ENCODE results near the gene TMEM72. TPM values are rescaled to one million over a fixed set of nuclear protein-coding genes. Genes with fewer than 3 reads are reported as not detected.

TMEM72 gene
- total and polyA plus RNA-seq, 2 experiments from 2014 or later = not detected

DNA sequence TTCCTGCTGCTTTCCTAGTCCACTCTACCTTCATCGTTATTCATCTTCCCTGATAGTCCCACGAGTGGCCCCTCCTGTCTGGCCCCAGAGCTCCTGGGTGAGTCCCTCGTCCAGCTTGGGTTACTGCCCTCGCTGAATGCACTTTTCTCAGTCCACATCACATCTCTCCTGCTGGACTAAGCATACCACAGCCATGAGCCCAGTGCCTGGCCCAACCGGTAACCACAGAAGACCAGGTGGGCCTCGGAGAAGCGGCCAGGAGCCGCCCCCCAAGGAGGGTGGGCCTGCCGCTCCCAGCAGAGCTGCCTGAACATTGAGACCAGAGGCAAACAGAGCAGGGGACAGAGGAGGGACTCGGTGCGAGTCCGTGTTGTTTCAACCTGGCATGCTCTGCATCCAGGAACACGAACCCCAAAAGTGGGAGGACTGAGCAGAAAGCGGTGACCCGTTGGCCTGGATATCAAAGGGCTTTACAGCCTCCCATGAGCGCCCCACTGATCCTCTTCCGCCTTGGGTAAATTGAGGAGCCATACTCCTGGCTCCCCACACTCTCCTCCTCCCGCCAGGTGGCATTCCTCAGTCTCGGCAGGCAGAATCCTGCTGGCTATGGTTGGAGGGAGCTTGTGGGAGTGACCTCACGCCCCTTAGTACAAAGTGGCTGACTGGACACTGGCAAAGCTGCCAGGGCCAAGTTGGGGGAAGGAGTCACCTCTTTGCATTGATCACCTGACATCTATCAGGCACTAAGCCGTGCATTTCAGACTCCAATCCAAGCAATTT lies 13.3 kb downstream of the TMEM72 start (continued):
- TF ChIP-seq, protein P1, sequence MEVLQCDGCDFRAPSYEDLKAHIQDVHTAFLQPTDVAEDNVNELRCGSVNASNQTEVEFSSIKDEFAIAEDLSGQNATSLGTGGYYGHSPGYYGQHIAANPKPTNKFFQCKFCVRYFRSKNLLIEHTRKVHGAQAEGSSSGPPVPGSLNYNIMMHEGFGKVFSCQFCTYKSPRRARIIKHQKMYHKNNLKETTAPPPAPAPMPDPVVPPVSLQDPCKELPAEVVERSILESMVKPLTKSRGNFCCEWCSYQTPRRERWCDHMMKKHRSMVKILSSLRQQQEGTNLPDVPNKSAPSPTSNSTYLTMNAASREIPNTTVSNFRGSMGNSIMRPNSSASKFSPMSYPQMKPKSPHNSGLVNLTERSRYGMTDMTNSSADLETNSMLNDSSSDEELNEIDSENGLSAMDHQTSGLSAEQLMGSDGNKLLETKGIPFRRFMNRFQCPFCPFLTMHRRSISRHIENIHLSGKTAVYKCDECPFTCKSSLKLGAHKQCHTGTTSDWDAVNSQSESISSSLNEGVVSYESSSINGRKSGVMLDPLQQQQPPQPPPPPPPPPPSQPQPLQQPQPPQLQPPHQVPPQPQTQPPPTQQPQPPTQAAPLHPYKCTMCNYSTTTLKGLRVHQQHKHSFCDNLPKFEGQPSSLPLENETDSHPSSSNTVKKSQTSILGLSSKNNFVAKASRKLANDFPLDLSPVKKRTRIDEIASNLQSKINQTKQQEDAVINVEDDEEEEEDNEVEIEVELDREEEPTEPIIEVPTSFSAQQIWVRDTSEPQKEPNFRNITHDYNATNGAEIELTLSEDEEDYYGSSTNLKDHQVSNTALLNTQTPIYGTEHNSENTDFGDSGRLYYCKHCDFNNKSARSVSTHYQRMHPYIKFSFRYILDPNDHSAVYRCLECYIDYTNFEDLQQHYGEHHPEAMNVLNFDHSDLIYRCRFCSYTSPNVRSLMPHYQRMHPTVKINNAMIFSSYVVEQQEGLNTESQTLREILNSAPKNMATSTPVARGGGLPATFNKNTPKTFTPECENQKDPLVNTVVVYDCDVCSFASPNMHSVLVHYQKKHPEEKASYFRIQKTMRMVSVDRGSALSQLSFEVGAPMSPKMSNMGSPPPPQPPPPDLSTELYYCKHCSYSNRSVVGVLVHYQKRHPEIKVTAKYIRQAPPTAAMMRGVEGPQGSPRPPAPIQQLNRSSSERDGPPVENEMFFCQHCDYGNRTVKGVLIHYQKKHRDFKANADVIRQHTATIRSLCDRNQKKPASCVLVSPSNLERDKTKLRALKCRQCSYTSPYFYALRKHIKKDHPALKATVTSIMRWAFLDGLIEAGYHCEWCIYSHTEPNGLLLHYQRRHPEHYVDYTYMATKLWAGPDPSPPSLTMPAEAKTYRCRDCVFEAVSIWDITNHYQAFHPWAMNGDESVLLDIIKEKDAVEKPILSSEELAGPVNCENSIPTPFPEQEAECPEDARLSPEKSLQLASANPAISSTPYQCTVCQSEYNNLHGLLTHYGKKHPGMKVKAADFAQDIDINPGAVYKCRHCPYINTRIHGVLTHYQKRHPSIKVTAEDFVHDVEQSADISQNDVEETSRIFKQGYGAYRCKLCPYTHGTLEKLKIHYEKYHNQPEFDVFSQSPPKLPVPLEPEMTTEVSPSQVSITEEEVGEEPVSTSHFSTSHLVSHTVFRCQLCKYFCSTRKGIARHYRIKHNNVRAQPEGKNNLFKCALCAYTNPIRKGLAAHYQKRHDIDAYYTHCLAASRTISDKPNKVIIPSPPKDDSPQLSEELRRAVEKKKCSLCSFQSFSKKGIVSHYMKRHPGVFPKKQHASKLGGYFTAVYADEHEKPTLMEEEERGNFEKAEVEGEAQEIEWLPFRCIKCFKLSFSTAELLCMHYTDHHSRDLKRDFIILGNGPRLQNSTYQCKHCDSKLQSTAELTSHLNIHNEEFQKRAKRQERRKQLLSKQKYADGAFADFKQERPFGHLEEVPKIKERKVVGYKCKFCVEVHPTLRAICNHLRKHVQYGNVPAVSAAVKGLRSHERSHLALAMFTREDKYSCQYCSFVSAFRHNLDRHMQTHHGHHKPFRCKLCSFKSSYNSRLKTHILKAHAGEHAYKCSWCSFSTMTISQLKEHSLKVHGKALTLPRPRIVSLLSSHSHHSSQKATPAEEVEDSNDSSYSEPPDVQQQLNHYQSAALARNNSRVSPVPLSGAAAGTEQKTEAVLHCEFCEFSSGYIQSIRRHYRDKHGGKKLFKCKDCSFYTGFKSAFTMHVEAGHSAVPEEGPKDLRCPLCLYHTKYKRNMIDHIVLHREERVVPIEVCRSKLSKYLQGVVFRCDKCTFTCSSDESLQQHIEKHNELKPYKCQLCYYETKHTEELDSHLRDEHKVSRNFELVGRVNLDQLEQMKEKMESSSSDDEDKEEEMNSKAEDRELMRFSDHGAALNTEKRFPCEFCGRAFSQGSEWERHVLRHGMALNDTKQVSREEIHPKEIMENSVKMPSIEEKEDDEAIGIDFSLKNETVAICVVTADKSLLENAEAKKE (CRISPR knock-in tag; IDR thresholded peaks at IDR 0.05) = no peak
- TF ChIP-seq NANOG (IDR thresholded peaks at IDR 0.05; ENCODE audit: borderline replicate concordance) (no peak), ZNF114 (CRISPR knock-in tag; IDR thresholded peaks at IDR 0.05) (no peak)

DNA sequence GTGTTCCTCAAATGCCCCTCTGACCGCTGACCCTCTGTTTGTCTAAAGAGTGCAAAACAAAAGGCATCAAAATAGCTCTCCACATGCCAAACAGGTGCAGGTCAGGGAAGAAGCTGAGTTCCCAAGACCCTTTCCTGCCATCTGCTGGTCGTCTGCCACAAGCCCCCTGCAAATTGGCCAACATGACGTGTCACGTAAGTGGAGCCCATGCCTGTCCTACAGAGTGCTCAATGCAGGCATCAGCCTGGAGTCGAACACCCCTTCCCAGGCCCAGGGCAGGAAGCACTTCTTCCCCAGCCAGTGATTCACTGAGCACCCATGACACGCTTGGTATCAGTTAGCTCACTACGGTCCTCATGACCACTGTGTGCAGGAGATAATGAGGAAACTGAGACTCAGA lies 14.1 kb downstream of the TMEM72 start:
- Histone ChIP-seq H3K79me2 (replicated peaks; ENCODE audit: insufficient read depth) (no peaks in the 10 kb centered on the region), H3K4me3 (no peak overlapping the region), H2AFZ (no peak overlapping the region), H3K4me1 (ENCODE audit: insufficient read depth) (no peaks in the 10 kb centered on the region), H3K4me2 (no peak overlapping the region), H3K27ac (ENCODE audit: low read depth) (no peak overlapping the region), H3K9me2 (ENCODE audit: insufficient read depth) (no peaks in the 10 kb centered on the region; the same call in none of the 2 replicates), H3K36me3 (ENCODE audit: insufficient read depth) (no peaks in the 10 kb centered on the region), H3F3A (replicated peaks; ENCODE audit: low read depth) (no peaks in the 10 kb centered on the region), H4K20me1 (replicated peaks; ENCODE audit: insufficient read depth) (no peaks in the 10 kb centered on the region), H3K27me3 (ENCODE audit: insufficient read depth) (no peaks in the 10 kb centered on the region)
- H3K27me3 Mint-ChIP-seq (ENCODE audit: insufficient read depth, low read depth, poor library complexity) = peaks cover 6% of the 10 kb centered on the region
- H3K9me3 Mint-ChIP-seq = peaks cover 7% of the 10 kb centered on the region; the same call in 2 of the 3 replicates
- no peak overlapping the region for H3K4me3 Mint-ChIP-seq
- no peaks in the 10 kb centered on the region for H3K4me1 Mint-ChIP-seq
- DNase-seq (ENCODE audit: low spot score) (peak; percentile 89), ATAC-seq (peak; percentile 94)
- H3K36me3 Mint-ChIP-seq (ENCODE audit: low read depth) = no peaks in the 10 kb centered on the region
- TF ChIP-seq NANOG (IDR thresholded peaks at IDR 0.05; ENCODE audit: borderline replicate concordance) = no peak
- TF ChIP-seq, protein P2, sequence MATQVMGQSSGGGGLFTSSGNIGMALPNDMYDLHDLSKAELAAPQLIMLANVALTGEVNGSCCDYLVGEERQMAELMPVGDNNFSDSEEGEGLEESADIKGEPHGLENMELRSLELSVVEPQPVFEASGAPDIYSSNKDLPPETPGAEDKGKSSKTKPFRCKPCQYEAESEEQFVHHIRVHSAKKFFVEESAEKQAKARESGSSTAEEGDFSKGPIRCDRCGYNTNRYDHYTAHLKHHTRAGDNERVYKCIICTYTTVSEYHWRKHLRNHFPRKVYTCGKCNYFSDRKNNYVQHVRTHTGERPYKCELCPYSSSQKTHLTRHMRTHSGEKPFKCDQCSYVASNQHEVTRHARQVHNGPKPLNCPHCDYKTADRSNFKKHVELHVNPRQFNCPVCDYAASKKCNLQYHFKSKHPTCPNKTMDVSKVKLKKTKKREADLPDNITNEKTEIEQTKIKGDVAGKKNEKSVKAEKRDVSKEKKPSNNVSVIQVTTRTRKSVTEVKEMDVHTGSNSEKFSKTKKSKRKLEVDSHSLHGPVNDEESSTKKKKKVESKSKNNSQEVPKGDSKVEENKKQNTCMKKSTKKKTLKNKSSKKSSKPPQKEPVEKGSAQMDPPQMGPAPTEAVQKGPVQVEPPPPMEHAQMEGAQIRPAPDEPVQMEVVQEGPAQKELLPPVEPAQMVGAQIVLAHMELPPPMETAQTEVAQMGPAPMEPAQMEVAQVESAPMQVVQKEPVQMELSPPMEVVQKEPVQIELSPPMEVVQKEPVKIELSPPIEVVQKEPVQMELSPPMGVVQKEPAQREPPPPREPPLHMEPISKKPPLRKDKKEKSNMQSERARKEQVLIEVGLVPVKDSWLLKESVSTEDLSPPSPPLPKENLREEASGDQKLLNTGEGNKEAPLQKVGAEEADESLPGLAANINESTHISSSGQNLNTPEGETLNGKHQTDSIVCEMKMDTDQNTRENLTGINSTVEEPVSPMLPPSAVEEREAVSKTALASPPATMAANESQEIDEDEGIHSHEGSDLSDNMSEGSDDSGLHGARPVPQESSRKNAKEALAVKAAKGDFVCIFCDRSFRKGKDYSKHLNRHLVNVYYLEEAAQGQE (IDR thresholded peaks at IDR 0.05; ENCODE audit: unreplicated experiment) = no peak
- TF ChIP-seq, protein P3, sequence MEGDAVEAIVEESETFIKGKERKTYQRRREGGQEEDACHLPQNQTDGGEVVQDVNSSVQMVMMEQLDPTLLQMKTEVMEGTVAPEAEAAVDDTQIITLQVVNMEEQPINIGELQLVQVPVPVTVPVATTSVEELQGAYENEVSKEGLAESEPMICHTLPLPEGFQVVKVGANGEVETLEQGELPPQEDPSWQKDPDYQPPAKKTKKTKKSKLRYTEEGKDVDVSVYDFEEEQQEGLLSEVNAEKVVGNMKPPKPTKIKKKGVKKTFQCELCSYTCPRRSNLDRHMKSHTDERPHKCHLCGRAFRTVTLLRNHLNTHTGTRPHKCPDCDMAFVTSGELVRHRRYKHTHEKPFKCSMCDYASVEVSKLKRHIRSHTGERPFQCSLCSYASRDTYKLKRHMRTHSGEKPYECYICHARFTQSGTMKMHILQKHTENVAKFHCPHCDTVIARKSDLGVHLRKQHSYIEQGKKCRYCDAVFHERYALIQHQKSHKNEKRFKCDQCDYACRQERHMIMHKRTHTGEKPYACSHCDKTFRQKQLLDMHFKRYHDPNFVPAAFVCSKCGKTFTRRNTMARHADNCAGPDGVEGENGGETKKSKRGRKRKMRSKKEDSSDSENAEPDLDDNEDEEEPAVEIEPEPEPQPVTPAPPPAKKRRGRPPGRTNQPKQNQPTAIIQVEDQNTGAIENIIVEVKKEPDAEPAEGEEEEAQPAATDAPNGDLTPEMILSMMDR (conservative IDR thresholded peaks at IDR 0.05; ENCODE audit: low read depth in 2 of 2) = peak; percentile 71 to 91
- TF ChIP-seq EZH2phosphoT487 (IDR thresholded peaks at IDR 0.05; ENCODE audit: unreplicated experiment) = no peak
- peak; percentile 68 for TF ChIP-seq CREB1 (CRISPR knock-in tag; IDR thresholded peaks at IDR 0.05; ENCODE audit: low read depth)
- no peak for TF ChIP-seq JUNB (IDR thresholded peaks at IDR 0.05; ENCODE audit: unreplicated experiment)
- no peak for TF ChIP-seq POLR2AphosphoS5 (IDR thresholded peaks at IDR 0.05; ENCODE audit: low read depth)
- H3K27ac Mint-ChIP-seq = no peak overlapping the region

Data from GM23338 (cell line).